HG02763 (cell line): Measurements from ENCODE around the gene PTGFRN.

Source experiments
- ATAC-seq: cut with Tn5 transposase; IDR thresholded peaks from one replicate; pipeline ENCODE4 v1.9.1; 2021; ENCODE audit warnings: mild to moderate bottlenecking, moderate library complexity; ENCODE audit not compliant: unreplicated experiment

The PTGFRN gene

GRCh38 chr1:117025568-117025967 is 115.9 kb downstream of the PTGFRN start:
- ATAC-seq: no peak

GRCh38 chr1:117026361-117026760 is 116.6 kb downstream of the PTGFRN start:
- no peak for ATAC-seq

- ATAC-seq: no peak
These were observed 120.0 kb downstream of the PTGFRN start for GRCh38 chr1:117029685-117030084.

GRCh38 chr1:117030271-117030877 is 120.7 kb downstream of the PTGFRN start:
- no peak for ATAC-seq

GRCh38 chr1:117032266-117032665 is 122.5 kb downstream of the PTGFRN start:
- no peak for ATAC-seq

- no peak for ATAC-seq
These were observed 123.2 kb downstream of the PTGFRN start for GRCh38 chr1:117032681-117033539.

GRCh38 chr1:117033772-117034171 is 124.1 kb downstream of the PTGFRN start:
- no peak for ATAC-seq

- no peak for ATAC-seq
These were observed 125.1 kb downstream of the PTGFRN start for GRCh38 chr1:117034791-117035290.

GRCh38 chr1:117036018-117036461 is 126.3 kb downstream of the PTGFRN start:
- no peak for ATAC-seq

- ATAC-seq: no peak
These were observed 128.1 kb downstream of the PTGFRN start for GRCh38 chr1:117037802-117038201.

- no peak for ATAC-seq
These were observed 128.5 kb downstream of the PTGFRN start for GRCh38 chr1:117038236-117038635.
